ENCODE results near the gene SPAG9.

The SPAG9 gene

DNA sequence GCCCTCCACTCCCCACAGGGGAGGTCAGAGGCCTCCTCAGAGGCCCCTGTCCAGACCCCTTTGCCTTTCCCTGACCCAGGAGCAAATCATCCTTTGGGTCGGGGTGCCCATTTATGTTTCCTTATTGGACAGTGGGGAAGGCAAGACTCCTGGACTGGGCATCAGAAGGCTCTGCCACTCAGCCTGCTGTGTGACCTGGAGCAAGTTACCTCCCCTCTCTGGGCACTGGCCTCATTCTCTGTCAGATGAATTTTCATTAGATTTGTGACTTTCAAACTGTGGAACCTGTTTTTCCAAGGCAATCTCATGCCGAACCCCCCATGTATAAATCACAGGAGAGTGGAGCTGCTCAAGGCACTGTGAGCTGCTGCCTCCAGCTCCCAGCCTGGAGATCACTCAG is 207.5 kb downstream of the SPAG9 start:
- no peak for DNase-seq

All from activated gamma-delta T cell (primary cell).